HepG2 (cell line): ENCODE data around the gene CABLES2. TPM values are rescaled to one million over a fixed set of nuclear protein-coding genes. Genes with fewer than 3 reads are reported as not detected.

Experiments
- ATAC-seq: fragments of 200-7000 bp; cut with Tn5 transposase; 3 replicates; pipeline ENCODE4 v1.9.1; 2020; ENCODE audit warnings: mild to moderate bottlenecking, moderate library complexity
- BruUV-seq: library from RNA; stranded (reverse); fragments of 400-500 nt; replicated peaks from 2 replicates; lab custom pipeline; 2021; lab: Mats Ljungman, UMichigan
- CTCF ChIA-PET: fragments of 300-600 bp; formaldehyde crosslinking; extraction: SDS; loops from one replicate; lab custom pipeline; 2021; ENCODE audit warnings: low total read pairs, inconsistent platforms, low intra/inter-chr PET ratio; lab: Yijun Ruan, JAX
- POLR2A ChIA-PET: fragments of 350-600 bp; sonication (Branson Sonifier 250); formaldehyde crosslinking; loops from one replicate; lab custom pipeline; 2020; ENCODE audit warnings: antibody characterized with exemption, inconsistent platforms; lab: Yijun Ruan, JAX
- DNase-seq: peaks from one replicate; pipeline ENCODE4 v3.0.0-alpha.2; 2015; ENCODE audit warnings: low spot score
- FAIRE-seq: peaks from 3 replicates; lab custom pipeline; 2011; peaks lifted over from hg19 to GRCh38; lab: Jason Lieb, UNC
- H2AFZ ChIP-seq: one replicate; pipeline ENCODE4 v1.6.1; 2011; ENCODE audit warnings: low read length, inconsistent platforms
- H3K27ac ChIP-seq: fragments of 300-600 bp; 3 replicates; pipeline ENCODE4 v1.8.0; 2011; ENCODE audit warnings: mixed run types, mild to moderate bottlenecking, mixed read lengths, low read length, inconsistent platforms; ENCODE audit not compliant: insufficient read depth; ENCODE audit errors: extremely low read length
- H3K27me3 ChIP-seq, 2 experiments: fragments of 200-600 bp in 1 of 2; 2 replicates in 1 of 2; 3 replicates in 1 of 2; pipeline versions ENCODE4 v1.6.0 to v1.8.0; 2011; ENCODE audit warnings: low read length in 2 of 2, mild to moderate bottlenecking in 2 of 2, moderate library complexity in 2 of 2, inconsistent platforms in 1 of 2; ENCODE audit not compliant: insufficient read depth in 2 of 2, control insufficient read depth in 1 of 2
- H3K36me3 ChIP-seq, 2 experiments: fragments of 200-600 bp in 1 of 2; replicated peaks in 1 of 2; 2 replicates in 1 of 2; 3 replicates in 1 of 2; pipeline versions ENCODE4 v1.5.1 to v1.8.0; 2011; ENCODE audit warnings: low read length in 2 of 2, inconsistent platforms in 1 of 2; ENCODE audit not compliant: insufficient read depth in 2 of 2, control insufficient read depth in 1 of 2
- H3K4me1 ChIP-seq: 2 replicates; pipeline ENCODE4 v1.5.1; 2012; ENCODE audit warnings: low read length, inconsistent platforms; ENCODE audit not compliant: insufficient read depth
- H3K4me2 ChIP-seq: 2 replicates; pipeline ENCODE4 v1.6.0; 2011; ENCODE audit warnings: low read depth, low read length, inconsistent platforms
- H3K4me3 ChIP-seq, 3 experiments: fragments of 200-600 bp in 1 of 3; sonication (generic), shearing (Covaris generic) in 1 of 3; replicated peaks in 1 of 3; 2 replicates each; pipeline ENCODE4 v1.5.1; 2011 to 2016; ENCODE audit warnings: low read length in 3 of 3, inconsistent platforms in 2 of 3, low read depth in 2 of 3, mild to moderate bottlenecking in 2 of 3, control low read depth in 1 of 3, mixed read lengths in 1 of 3; ENCODE audit not compliant: insufficient read depth in 1 of 3
- H3K79me2 ChIP-seq: one replicate; pipeline ENCODE4 v1.6.1; 2011; ENCODE audit warnings: low read length, inconsistent platforms; ENCODE audit not compliant: insufficient read depth
- H3K9ac ChIP-seq: 2 replicates; pipeline ENCODE4 v1.6.0; 2011; ENCODE audit warnings: mild to moderate bottlenecking, low read depth, low read length, inconsistent platforms; ENCODE audit not compliant: insufficient read depth
- H3K9me3 ChIP-seq: 2 replicates; pipeline ENCODE4 v1.5.1; 2012; ENCODE audit warnings: mild to moderate bottlenecking, low read length
- H4K20me1 ChIP-seq: 2 replicates; pipeline ENCODE4 v1.6.0; 2011; ENCODE audit warnings: inconsistent platforms, mild to moderate bottlenecking, low read length, moderate library complexity; ENCODE audit not compliant: insufficient read depth
- EZH2 ChIP-seq: conservative IDR thresholded peaks from 2 replicates; pipeline ENCODE4 v1.6.1; 2012; ENCODE audit warnings: mild to moderate bottlenecking, low read depth, low read length, moderate library complexity
- FOSL2 ChIP-seq: sonication (generic); formaldehyde crosslinking; IDR thresholded peaks from 2 replicates; pipeline ENCODE4 v1.4.0; 2020; ENCODE audit warnings: missing genetic modification reagents
- GABPA ChIP-seq, 2 experiments: IDR thresholded peaks; 2 replicates each; pipeline ENCODE4 v1.6.1; 2011 to 2016; ENCODE audit warnings: low read depth in 2 of 2, low read length in 1 of 2, missing biosample characterization in 1 of 2, missing genetic modification characterization in 1 of 2
- IRF1 ChIP-seq: sonication (generic); formaldehyde crosslinking; IDR thresholded peaks from 2 replicates; pipeline ENCODE4 v1.4.0; 2020; ENCODE audit warnings: low read depth, mild to moderate bottlenecking, missing genetic modification reagents
- MAFG ChIP-seq: sonication (generic); formaldehyde crosslinking; IDR thresholded peaks from 2 replicates; pipeline ENCODE4 v1.5.1; 2020; ENCODE audit warnings: mild to moderate bottlenecking, missing genetic modification reagents
- MAZ ChIP-seq, 2 experiments: sonication (generic) in 1 of 2; formaldehyde crosslinking in 1 of 2; IDR thresholded peaks; 2 replicates each; pipeline versions ENCODE4 v1.5.0 to v1.6.1; 2012 to 2020; ENCODE audit warnings: low read depth in 2 of 2, mild to moderate bottlenecking in 2 of 2, borderline replicate concordance in 1 of 2, improper control_type of control experiment in 1 of 2, low read length in 1 of 2, missing genetic modification reagents in 1 of 2, moderate library complexity in 1 of 2
- NFIC ChIP-seq: IDR thresholded peaks from 2 replicates; pipeline ENCODE4 v1.6.1; 2012; ENCODE audit warnings: mild to moderate bottlenecking, low read length, inconsistent platforms
- POLR2A ChIP-seq, 2 experiments: IDR thresholded peaks; 2 replicates each; pipeline ENCODE4 v1.6.1; 2011; ENCODE audit warnings: low read depth in 2 of 2, low read length in 2 of 2, mild to moderate bottlenecking in 1 of 2, moderate library complexity in 1 of 2; ENCODE audit not compliant: insufficient read depth in 1 of 2
- ZC3H4 ChIP-seq: sonication (generic); formaldehyde crosslinking; IDR thresholded peaks from 2 replicates; pipeline ENCODE4 v1.4.0; 2020; ENCODE audit warnings: missing genetic modification reagents, borderline replicate concordance
- ZNF124 ChIP-seq: sonication (generic); formaldehyde crosslinking; IDR thresholded peaks from 2 replicates; pipeline ENCODE4 v1.4.0; 2020; ENCODE audit warnings: missing genetic modification reagents
- ZNF160 ChIP-seq: sonication (generic); formaldehyde crosslinking; IDR thresholded peaks from 2 replicates; pipeline ENCODE4 v1.8.0; 2022; ENCODE audit warnings: mild to moderate bottlenecking, inconsistent platforms, missing genetic modification reagents
- ZNF18 ChIP-seq: sonication (generic); formaldehyde crosslinking; IDR thresholded peaks from 2 replicates; pipeline ENCODE4 v1.8.0; 2022; ENCODE audit warnings: mild to moderate bottlenecking, missing genetic modification reagents; ENCODE audit not compliant: insufficient replicate concordance
- ZNF75D ChIP-seq: sonication (generic); formaldehyde crosslinking; IDR thresholded peaks from 2 replicates; pipeline ENCODE4 v1.8.1; 2023; ENCODE audit warnings: missing genetic modification reagents, mild to moderate bottlenecking, borderline replicate concordance
- WGBS: methylation state at CpG from one replicate; pipeline ENCODE4 v1.1.6; 2017; ENCODE audit warnings: low lambda C conversion rate; 5-methylcytosine and 5-hydroxymethylcytosine counted together
- in situ Hi-C: cut with HindIII; loops from 2 replicates; pipeline ENCODE4 v1.10.0; 2017; ENCODE audit warnings: low pct_unique_long_range_greater_than_20kb; ENCODE audit not compliant: extremely low pct_ligation_motif_present
- intact Hi-C: fragments of 100-400 bp; cut with micrococcal nuclease; formaldehyde crosslinking; loops from one replicate; pipeline ENCODE4 v1.10.0; 2022; ENCODE audit not compliant: unreplicated experiment
- polyA plus RNA-seq, 8 experiments: library from polyadenylated mRNA; depleted of rRNA in 3 of 8; stranded (reverse) in 7 of 8; unstranded in 1 of 8; fragments of >200 nt; fragmentation: Illumina TruSeq in 4 of 8; extraction: Trizol in 4 of 8; gene quantifications; 2 replicates each; pipeline versions ENCODE4 v1.2.1 to v1.2.3, GENCODE V29; 2011 to 2016; ENCODE audit warnings: low read depth in 4 of 8, missing spikeins in 1 of 8, mixed read lengths in 1 of 8; ENCODE audit not compliant: insufficient read depth in 1 of 8
- total RNA-seq, 5 experiments: library from RNA; depleted of rRNA; stranded (reverse); fragments of >200 nt; fragmentation: Illumina TruSeq; extraction: Trizol; gene quantifications; 2 replicates each; pipeline ENCODE4 v1.2.3, GENCODE V29; 2016; ENCODE audit warnings: low read depth in 1 of 5

The CABLES2 gene
- total and polyA plus RNA-seq, 2 of the 13 experiments (the other 11 are each of a cell fraction or from before 2014, with no cell fraction given), result 5.2 to 9.7 TPM

DNA sequence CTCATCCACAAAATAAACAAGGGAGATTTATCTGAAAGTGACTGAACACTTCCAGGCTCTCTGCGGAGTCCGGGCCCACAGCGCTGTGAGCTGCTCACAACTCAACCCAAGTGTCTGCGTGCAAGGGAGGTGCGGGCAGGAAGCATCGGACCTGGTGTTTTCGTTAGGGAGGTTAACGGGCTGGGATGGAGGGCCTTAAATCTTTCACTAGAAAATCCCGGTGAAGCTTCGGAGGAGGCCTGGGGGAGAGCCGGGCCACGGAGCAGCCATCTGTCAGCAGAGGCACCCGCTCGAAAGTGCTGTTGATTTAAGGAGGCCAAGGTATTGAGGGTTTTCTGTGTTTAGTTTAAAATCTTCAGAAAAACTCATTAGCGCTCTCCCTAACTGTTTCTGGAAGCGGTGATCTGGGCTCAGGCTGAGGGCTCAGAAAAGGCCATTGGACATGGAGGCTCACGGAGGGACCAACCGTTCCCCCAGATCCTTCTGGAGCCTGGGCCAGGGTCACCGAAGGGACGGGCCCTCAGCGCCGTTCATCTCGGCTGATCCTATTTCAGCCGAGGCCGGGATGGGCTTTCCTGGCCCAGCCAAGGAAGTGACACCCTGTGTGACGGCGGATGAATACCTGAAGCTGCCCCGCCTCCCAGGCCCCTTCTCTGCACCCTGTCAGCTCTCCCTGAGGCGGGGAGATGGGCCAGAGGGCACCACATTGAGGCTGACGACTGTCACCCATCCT is 48.0 kb upstream of the CABLES2 start:
- intact Hi-C loops, result no loop called here
- CTCF ChIA-PET, result no interaction called here
- no peak overlapping the region for H2AFZ ChIP-seq
- no peaks in the 10 kb centered on the region for H3K79me2 ChIP-seq
- TF ChIP-seq ZNF18 (CRISPR knock-in tag) (no peak), FOSL2 (no peak), EZH2 (0 out of 2 replicates have a peak, but pooled peaks have one; percentile 80)
- TF ChIP-seq, all 625 proteins: peak for 1
- Histone ChIP-seq H3K4me1 (no peaks in the 10 kb centered on the region), H3K9me3 (no peaks in the 10 kb centered on the region), H3K9ac (no peak overlapping the region), H3K4me3 (no peak overlapping the region), H3K27me3 (peaks cover 37 to 84% of the 10 kb centered on the region in 2 experiments), H3K4me2 (no peak overlapping the region), H4K20me1 (no peaks in the 10 kb centered on the region; the same call in 1 of the 2 replicates), H3K27ac (no peak overlapping the region), H3K36me3 (no peaks in the 10 kb centered on the region)
- BruUV-seq, result no TSS peak
- 38% methylated on average over 30 of the region's 30 CpGs for WGBS
- DNase-seq (no peak), FAIRE-seq (no peak), ATAC-seq (no peak)
- POLR2A ChIA-PET, result no interaction called here
- in situ Hi-C loops, result no loop called here

GRCh38 chr20:62453186-62453808 is 46.2 kb upstream of the CABLES2 start:
- in situ Hi-C loops, result no loop called here
- FAIRE-seq (no peak), DNase-seq (no peak), ATAC-seq (no peak)
- Histone ChIP-seq H3K27me3 (peaks cover 38 to 79% of the 10 kb centered on the region in 2 experiments), H2AFZ (no peak overlapping the region), H3K9ac (no peak overlapping the region), H3K4me1 (no peaks in the 10 kb centered on the region), H3K36me3 (no peaks in the 10 kb centered on the region), H3K4me2 (no peak overlapping the region), H3K79me2 (no peaks in the 10 kb centered on the region), H3K4me3 (no peak overlapping the region), H4K20me1 (no peaks in the 10 kb centered on the region), H3K9me3 (no peaks in the 10 kb centered on the region), H3K27ac (no peak overlapping the region)
- BruUV-seq, result no TSS peak
- intact Hi-C loops, result no loop called here
- 46% methylated on average over 17 of the region's 17 CpGs for WGBS
- CTCF ChIA-PET, result no interaction called here
- POLR2A ChIA-PET, result no interaction called here
- TF ChIP-seq GABPA (IDR thresholded peaks at IDR 0.05; ENCODE audit: low read depth, low read length) (no peak), GABPA (CRISPR knock-in tag; IDR thresholded peaks at IDR 0.05; ENCODE audit: low read depth) (no peak), ZNF75D (no peak), ZNF124 (no peak), POLR2A (IDR thresholded peaks at IDR 0.05; ENCODE audit: insufficient read depth in 1 of 2, low read depth in 2 of 2, low read length in 2 of 2) (no peak), MAFG (CRISPR knock-in tag) (no peak), IRF1 (CRISPR knock-in tag) (no peak), ZNF160 (CRISPR knock-in tag) (no peak), ZC3H4 (no peak), NFIC (no peak), MAZ (IDR thresholded peaks at IDR 0.05; ENCODE audit: borderline replicate concordance, low read depth, low read length) (no peak), MAZ (CRISPR knock-in tag; IDR thresholded peaks at IDR 0.05; ENCODE audit: low read depth) (no peak)
